Measurements from ENCODE around the gene CCDC157.

DNA sequence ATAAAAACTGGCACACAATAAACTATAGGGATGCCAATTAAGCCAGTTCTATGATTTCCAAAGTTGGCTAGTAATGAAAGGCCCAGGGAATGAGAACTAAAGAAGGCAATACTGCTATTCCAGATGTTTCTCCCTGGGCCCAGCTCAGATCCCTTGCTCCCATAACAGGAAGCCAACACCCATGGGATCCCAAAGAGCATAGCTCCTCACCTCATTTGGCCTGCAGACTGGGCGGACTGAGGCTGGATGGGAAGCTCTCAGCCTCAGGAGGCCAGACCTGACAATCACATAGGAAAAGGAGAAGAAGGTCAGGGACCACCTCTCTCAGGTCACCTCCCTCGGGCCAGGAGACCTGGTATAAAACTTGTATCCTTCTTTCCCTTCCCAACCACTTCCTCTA, 35.3 kb upstream of the CCDC157 start:
- TF ChIP-seq FOXK2 (IDR thresholded peaks at IDR 0.05) (no peak), PRDM15 (CRISPR knock-in tag; IDR thresholded peaks at IDR 0.05) (no peak), BRCA1 (IDR thresholded peaks at IDR 0.05; ENCODE audit: low read depth, low read length) (no peak), SUPT20H (IDR thresholded peaks at IDR 0.05; ENCODE audit: borderline replicate concordance, control insufficient read depth, low read depth, low read length) (no peak), ZNF24 (IDR thresholded peaks at IDR 0.05) (no peak), REST (IDR thresholded peaks at IDR 0.05; ENCODE audit: low read depth, low read length) (no peak), POLR2A (IDR thresholded peaks at IDR 0.05; ENCODE audit: low read depth, low read length) (no peak), NFIC (IDR thresholded peaks at IDR 0.05; ENCODE audit: low read depth, low read length) (no peak), CBX3 (IDR thresholded peaks at IDR 0.05; ENCODE audit: borderline replicate concordance, low read depth) (no peak), EZH2 (IDR thresholded peaks at IDR 0.05; ENCODE audit: borderline replicate concordance, control insufficient read depth, low read depth, low read length) (no peak), POLR2AphosphoS5 (IDR thresholded peaks at IDR 0.05; ENCODE audit: low read length) (no peak)
- TF ChIP-seq, protein P1, sequence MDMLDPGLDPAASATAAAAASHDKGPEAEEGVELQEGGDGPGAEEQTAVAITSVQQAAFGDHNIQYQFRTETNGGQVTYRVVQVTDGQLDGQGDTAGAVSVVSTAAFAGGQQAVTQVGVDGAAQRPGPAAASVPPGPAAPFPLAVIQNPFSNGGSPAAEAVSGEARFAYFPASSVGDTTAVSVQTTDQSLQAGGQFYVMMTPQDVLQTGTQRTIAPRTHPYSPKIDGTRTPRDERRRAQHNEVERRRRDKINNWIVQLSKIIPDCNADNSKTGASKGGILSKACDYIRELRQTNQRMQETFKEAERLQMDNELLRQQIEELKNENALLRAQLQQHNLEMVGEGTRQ (IDR thresholded peaks at IDR 0.05; ENCODE audit: borderline replicate concordance, low read depth, low read length): no peak
- TF ChIP-seq, protein P2, sequence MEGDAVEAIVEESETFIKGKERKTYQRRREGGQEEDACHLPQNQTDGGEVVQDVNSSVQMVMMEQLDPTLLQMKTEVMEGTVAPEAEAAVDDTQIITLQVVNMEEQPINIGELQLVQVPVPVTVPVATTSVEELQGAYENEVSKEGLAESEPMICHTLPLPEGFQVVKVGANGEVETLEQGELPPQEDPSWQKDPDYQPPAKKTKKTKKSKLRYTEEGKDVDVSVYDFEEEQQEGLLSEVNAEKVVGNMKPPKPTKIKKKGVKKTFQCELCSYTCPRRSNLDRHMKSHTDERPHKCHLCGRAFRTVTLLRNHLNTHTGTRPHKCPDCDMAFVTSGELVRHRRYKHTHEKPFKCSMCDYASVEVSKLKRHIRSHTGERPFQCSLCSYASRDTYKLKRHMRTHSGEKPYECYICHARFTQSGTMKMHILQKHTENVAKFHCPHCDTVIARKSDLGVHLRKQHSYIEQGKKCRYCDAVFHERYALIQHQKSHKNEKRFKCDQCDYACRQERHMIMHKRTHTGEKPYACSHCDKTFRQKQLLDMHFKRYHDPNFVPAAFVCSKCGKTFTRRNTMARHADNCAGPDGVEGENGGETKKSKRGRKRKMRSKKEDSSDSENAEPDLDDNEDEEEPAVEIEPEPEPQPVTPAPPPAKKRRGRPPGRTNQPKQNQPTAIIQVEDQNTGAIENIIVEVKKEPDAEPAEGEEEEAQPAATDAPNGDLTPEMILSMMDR (IDR thresholded peaks at IDR 0.05 in 2 of 3, conservative IDR thresholded peaks at IDR 0.05 in 1 of 3; ENCODE audit: control insufficient read depth in 2 of 3, extremely low read depth in 1 of 3, insufficient read depth in 1 of 3, low read depth in 3 of 3, low read length in 3 of 3): no peak
